Kasumi-1 (cell line): ENCODE data around the gene ATG16L1.

ENCODE experiments used
- DNase-seq, 2 experiments: peaks; one replicate each; lab custom pipeline; 2025; lab: John Stamatoyannopoulos, UW

ATG16L1 gene

GRCh38 chr2:233260661-233261060 is 9.2 kb downstream of the ATG16L1 start:
- no peak for DNase-seq

DNA sequence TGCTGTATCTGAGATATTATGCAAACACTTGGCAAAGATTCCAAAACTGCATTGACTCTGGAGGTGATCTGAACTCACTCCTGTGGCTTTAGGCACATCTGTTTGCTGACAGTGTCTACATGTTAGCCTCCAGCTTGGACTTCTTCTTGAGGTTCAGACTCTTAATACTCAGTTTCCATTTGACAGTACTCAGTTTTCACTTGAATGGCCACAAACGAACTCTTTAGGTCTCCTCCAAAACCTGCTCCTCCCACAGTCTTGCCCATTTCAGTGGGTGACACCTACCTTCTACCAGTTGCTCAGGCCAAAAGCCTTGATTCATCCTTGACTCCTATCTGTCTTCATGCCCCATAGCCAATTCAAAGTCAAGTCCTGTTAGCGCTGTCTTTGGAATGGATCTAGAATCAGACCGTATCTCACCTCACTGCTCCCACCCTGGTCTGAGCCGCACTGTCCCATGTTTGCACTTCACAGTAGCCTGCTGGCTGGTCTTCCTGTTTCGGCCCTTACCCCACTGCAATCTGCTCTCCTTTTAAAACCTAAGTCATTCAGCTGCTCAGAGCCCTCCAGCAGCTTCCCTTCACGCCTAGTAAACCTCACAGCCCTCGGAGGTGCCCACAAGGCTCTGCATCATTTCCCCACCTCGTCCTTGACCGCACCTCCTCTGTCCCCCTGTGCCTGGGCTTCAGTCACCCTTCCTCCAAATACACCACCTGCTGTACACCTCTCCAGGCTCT is 10.5 kb downstream of the ATG16L1 start:
- DNase-seq = no peak

- no peak for DNase-seq
These were observed 11.1 kb downstream of the ATG16L1 start for GRCh38 chr2:233262562-233262961.

DNA sequence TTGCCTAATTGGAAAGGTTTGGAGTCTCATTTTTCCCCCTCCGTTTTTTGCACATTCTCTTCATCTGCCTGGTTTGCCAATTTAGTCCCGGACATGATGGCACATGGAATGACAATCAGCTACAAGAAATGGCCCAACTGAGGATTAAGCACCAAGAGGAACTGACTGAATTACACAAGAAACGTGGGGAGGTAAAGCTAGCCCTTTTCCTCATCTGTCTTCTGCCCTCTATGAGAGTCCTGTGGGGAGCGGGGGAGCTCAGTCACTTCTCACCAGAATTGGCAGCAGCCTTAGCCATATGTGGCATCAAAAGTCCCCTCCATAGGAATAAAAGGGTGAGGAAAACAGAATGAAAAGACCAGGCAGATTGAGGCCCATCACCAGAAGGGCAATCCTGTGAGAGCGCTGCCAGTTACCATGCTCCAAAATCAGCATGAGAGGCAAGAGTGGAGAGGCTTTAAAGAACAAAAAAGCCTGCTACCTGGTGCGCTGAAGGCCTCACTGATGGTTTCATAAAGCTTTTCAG is 11.6 kb downstream of the ATG16L1 start:
- DNase-seq = no peak

GRCh38 chr2:233264667-233265066 is 13.2 kb downstream of the ATG16L1 start:
- no peak for DNase-seq

DNA sequence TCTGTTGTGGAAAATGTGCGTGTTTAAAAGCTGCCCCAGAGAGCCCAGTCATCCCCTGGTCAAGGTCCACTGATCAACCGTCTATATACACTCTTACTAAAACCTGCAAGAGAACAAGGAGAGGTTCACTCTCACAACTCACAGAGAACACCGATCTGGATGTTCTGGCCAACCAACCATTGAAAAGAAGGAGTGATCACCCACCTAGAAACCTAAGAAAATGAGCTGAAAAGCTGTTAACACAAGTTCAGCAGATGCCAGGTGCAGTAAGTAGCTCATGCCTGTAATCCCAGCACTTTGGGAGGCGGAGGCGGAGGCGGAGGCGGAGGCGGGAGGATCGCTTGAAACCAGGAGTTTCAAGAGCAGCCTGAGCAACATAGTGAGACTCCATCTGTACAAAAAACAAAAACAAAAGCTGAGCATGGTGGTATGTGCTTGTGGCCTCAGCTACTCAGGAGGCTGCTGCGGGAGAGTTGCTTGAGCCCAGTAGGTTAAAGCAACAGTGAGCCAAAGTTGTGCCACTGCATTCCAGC is 14.5 kb downstream of the ATG16L1 start:
- no peak for DNase-seq

DNA sequence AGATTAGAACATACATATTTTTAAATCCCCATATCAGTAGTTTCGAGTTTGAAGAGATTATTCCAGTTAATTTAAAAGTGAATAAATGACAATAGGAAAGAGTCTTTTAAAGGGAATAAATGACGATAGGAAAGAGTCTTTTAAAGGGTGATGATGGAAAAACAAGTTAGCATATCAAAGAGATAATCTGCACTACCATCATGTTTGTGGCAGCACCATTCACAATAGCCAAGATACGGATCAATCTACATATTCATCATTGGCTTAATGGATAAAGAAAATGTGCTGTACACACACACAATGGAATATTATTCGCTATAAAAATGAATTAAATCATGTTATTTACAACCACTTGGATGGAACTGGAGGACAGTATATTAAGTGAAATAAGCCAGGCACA is 15.0 kb downstream of the ATG16L1 start:
- DNase-seq = no peak

DNA sequence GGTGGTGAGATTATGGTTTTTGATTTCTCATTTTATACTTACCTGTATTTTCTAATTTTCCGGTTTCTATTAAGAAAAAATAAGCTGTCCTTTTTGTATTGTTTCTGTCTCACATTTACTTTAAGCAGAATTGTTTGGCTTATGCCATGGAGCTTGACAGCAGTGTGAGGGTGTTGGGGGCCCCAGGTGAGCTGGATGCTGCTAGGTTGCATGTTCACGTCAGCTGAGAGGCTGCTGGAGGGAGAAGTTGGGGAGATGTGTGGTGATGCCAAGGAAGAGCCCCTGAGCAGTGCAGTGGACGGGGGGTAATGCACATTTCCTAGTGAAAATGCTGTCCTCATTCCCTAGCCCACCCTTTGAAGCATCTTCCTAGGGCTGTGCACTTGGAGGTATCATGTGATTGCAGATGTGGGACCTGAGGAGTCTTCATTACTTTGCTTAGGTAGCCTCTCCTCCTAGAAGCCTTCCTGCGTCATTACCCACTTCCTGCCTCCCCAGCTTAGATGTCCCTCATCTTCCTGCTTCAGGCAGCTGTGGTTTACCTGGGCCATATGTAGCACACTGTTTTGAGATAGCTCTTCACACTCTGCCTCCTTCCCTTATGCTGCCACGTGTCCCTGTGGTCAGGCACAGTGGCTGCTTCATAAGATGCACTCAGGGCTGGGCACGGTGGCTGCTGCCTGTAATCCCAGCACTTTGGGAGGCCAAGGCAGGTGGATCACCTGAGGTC is 16.2 kb downstream of the ATG16L1 start:
- DNase-seq = no peak

DNA sequence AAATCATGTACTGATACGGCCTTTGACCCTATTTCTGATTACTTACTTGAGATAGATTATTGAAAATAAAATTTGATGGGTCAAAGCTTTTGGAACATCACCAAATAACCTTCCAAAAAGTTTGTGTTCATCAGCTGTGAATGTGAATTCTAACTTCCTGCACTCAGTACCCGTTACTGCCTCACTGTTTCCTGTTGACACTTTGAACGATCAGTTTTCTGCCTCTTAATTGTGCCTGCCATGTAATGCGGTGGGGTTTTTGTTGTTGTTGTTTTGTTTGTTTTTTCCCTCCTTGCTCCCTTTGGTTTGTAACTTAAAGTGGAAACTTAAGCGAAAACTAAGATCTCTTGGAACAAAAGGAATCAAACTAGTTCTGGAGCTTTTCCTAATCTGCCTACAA is 18.9 kb downstream of the ATG16L1 start:
- DNase-seq = no peak

DNA sequence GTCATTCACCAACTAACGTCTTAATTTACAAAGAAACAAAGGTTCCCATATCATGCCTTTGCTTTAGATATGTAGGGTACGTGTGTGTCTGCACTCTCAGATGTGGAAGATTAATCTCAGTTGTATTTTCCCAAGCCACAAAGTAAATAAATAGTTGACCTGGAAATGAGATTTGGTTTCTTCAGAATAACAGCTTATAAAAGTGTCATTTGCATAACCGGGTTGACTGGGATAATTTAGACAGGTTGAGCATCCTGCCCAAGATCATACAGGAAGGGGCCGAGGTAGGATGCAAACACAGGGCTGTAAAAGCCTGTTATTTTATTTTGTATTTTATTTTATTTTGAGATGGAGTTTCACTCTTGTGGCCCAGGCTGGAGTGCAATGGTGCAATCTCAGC is 19.5 kb downstream of the ATG16L1 start:
- no peak for DNase-seq

DNA sequence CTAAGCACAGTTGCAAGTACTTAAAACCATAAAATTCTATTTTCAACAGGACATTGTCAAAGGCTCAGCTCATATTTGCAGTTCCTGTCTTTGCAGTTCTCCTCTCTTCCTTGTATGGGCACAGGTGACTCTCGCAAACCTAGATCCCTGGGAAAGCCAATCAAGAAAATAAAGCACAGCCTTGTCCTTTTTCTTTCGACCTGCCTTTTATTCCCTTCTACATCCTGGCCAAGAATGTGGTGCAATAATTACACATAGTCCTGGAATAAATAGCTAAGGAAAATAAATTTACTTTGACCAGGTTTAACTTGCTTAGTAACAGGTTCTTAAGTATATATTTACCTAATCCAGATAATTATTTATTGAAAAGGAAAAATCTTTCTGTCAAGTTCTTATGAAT is 20.2 kb downstream of the ATG16L1 start:
- DNase-seq = no peak

- DNase-seq = no peak
These were observed 21.6 kb downstream of the ATG16L1 start for GRCh38 chr2:233273120-233273519.

- DNase-seq = no peak
These were observed 23.8 kb downstream of the ATG16L1 start for GRCh38 chr2:233275223-233275622.

DNA sequence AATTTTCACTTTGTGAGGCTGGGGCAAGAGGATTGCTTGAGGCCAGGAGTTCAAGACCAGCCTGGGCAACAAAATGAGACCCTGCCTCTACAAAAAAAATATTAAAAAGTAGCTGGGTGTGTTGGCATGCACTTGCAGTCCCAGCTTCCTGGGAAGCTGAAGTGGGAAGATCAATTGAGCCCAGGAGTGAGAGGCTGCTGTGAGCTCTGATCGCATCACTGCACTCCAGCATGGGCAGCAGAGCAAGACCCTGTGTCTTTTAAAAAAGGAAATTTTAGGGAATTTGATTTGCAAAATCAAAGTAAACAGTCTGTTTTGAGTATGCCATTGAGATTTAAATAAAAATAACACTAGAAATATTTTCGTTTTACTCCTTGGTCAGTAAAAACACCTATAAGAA is 27.4 kb downstream of the ATG16L1 start:
- DNase-seq = no peak

- DNase-seq = no peak
These were observed 28.7 kb downstream of the ATG16L1 start for GRCh38 chr2:233280114-233280693.

DNA sequence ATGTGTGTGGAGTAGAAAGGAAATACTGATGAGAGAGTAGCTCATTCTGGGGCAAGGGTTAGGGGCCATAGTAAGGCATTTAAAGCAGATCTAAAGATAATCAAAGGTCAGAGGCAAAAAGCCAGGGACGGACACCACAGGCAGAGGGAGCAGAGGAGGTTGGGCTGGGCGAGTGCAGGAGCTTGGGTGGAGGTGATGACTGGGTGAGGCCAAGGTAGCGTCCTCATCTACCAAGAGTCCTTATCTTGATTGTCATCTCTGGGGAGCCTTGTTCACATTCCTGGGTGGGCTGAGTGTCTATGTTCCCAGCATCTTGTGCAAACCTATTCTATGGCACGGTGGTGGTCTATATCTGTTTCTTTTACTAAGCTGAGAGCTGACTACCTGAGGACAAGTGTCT is 30.1 kb downstream of the ATG16L1 start:
- DNase-seq = no peak

DNA sequence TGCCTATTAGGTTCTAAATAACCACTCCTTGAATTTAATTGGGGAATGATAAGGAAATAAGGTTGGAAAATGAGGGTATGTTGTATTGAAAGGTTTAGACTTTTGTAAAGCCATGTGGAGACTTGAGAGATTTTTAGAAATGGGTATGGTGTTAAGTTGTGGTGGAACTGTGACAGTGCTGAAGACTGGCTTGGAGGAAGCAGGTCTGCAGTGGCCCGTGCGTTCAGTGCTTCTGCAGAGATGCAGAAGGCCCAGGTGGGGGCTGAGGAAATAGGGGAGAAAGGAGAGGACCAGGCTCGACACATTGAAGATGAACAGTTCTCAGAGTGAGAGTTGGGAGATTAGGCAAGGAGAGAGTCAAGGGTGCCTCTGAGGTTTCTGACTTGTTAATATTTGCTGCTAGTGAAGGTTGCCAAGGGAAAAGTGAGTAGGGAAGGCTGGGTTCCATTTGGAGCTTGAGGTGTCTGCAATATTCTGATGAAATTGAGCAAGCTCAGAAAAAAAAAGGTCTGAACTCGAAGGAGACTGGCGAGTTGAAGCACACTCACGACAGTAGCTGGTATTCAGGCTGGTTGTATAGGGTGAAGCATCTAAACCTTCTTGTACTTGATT is 30.6 kb downstream of the ATG16L1 start:
- no peak for DNase-seq

DNA sequence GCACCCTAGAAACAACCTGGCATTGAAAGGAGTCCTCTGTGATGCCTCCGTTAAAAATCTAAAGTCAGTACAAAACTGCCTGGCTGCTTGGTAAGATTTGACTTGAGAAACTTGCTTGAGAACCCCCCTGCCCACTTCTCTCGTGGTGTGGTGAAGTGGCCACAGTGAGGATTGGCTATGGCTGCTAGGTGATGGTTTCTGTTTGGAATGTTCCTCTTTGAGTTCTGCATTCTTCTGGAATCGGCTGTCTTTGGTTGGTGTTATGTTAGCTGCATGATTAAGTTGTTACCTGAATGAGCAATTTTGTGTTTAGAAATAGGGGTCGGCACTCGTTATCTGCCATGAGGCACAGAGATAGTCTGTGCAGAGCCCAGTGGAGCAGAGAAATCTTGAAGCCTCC is 34.4 kb downstream of the ATG16L1 start:
- DNase-seq = no peak

GRCh38 chr2:233287871-233288270 is 36.4 kb downstream of the ATG16L1 start:
- DNase-seq = no peak

DNA sequence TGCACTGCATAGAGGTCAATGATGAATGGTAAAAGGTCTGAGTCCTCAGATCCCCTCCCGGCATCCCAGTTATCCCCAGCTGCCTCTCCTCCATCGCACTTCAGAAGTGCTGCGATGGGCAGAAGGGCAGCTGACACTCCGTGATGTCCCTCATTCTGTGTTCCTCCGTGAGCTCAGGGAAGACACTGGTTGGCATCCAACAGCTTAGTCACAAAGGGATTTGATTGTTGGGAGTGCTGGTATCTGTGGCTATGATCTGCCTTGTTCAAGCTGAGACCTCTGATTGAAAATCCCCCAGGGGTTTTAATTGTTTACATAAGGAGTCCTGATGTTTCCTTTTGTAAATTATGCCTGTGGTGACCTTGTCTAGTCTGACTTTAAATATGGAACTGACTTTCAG is 37.2 kb downstream of the ATG16L1 start:
- no peak for DNase-seq

GRCh38 chr2:233289648-233290047 is 38.2 kb downstream of the ATG16L1 start:
- DNase-seq = no peak

DNA sequence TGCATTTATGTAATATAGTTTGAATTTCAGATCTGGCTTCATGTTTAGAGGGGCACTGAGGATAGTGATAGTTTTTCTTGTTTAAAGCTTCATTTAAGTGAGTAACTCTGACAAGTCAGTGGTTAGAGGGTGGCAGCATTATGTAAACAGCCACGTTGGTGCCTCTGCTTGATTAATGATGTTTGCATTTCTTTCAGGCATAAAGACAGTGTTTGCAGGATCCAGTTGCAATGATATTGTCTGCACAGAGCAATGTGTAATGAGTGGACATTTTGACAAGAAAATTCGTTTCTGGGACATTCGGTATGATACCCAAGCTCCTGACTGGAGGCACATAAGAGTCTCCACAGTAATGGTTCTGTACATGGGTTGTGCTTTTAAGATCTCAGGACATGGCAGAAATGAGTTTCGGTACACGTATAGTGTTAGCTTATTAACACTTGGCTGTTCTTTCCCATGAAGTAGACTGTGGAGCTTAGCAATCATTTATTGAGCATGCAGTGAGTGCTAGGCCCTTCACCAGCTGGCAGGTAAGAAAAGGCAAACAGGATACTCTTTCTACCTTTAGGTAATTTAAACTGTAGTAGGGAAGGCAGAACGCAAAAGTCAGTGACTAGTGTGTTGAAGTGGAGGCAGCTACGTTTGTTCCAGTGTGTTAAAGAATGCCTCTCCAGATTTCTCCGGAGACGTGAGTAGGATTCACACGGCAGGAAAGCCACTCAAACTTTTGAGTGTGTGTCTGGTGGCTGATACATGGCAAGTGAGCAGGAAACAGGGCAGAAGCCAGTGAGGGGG is 38.8 kb downstream of the ATG16L1 start:
- DNase-seq = no peak
